GM21528 (cell line): ENCODE results near the gene TLR10.
"Not testable (repeated sequence)": the region's sequence is repeated elsewhere in the genome, so short reads cannot be mapped to it uniquely, and the experiment has no call there.

Source experiments
- ATAC-seq: cut with Tn5 transposase; IDR thresholded peaks from one replicate; pipeline ENCODE4 v1.9.1; 2021; ENCODE audit warnings: mild to moderate bottlenecking, moderate library complexity; ENCODE audit not compliant: unreplicated experiment, low FRiP score

The TLR10 gene

GRCh38 chr4:38769857-38770256 is 12.9 kb downstream of the TLR10 start:
- ATAC-seq: no peak

GRCh38 chr4:38769441-38769840 is 13.3 kb downstream of the TLR10 start:
- ATAC-seq: no peak

- no peak for ATAC-seq
Measured at GRCh38 chr4:38768968-38769394, 13.8 kb downstream of the TLR10 start.

GRCh38 chr4:38766940-38767339 is 15.8 kb downstream of the TLR10 start:
- not testable (repeated sequence) for ATAC-seq

- ATAC-seq: no peak
Measured at GRCh38 chr4:38765382-38765781, 17.4 kb downstream of the TLR10 start.

GRCh38 chr4:38764277-38764676 is 18.5 kb downstream of the TLR10 start:
- no peak for ATAC-seq

GRCh38 chr4:38762560-38762959 is 20.2 kb downstream of the TLR10 start:
- ATAC-seq: no peak

GRCh38 chr4:38759790-38760122 is 23.0 kb downstream of the TLR10 start:
- ATAC-seq: no peak

- ATAC-seq: no peak
Measured at GRCh38 chr4:38759113-38759789, 23.5 kb downstream of the TLR10 start.

- no peak for ATAC-seq
Measured at GRCh38 chr4:38757945-38758600, 24.7 kb downstream of the TLR10 start.

- no peak for ATAC-seq
Measured at GRCh38 chr4:38752941-38753806, 29.6 kb downstream of the TLR10 start.

- peak; percentile 90 for ATAC-seq
Measured at GRCh38 chr4:38752372-38752940, 30.3 kb downstream of the TLR10 start.

- no peak for ATAC-seq
Measured at GRCh38 chr4:38751341-38752010, 31.3 kb downstream of the TLR10 start.

- no peak for ATAC-seq
Measured at GRCh38 chr4:38749336-38749735, 33.5 kb downstream of the TLR10 start.

GRCh38 chr4:38747629-38748028 is 35.2 kb downstream of the TLR10 start:
- ATAC-seq: no peak

GRCh38 chr4:38745881-38746280 is 36.9 kb downstream of the TLR10 start:
- no peak for ATAC-seq

- ATAC-seq: no peak
Measured at GRCh38 chr4:38743866-38744265, 38.9 kb downstream of the TLR10 start.

GRCh38 chr4:38740303-38740702 is 42.5 kb downstream of the TLR10 start:
- no peak for ATAC-seq

- no peak for ATAC-seq
Measured at GRCh38 chr4:38738940-38739803, 43.6 kb downstream of the TLR10 start.

GRCh38 chr4:38735870-38736269 is 46.9 kb downstream of the TLR10 start:
- no peak for ATAC-seq
